C1 segment of cervical spinal cord (tissue), 14 donors: Measurements from ENCODE around the gene RAMACL.

Experiments used
- DNase-seq, 14 donors: peaks; one replicate each; lab custom pipeline; 2025; lab: John Stamatoyannopoulos, UW

Gene RAMACL

GRCh38 chr6:166618251-166618650 is 31.8 kb upstream of the RAMACL start:
- no peak for DNase-seq

GRCh38 chr6:166617359-166617758 is 30.9 kb upstream of the RAMACL start:
- DNase-seq = no peak

GRCh38 chr6:166616261-166617238 is 30.1 kb upstream of the RAMACL start:
- DNase-seq = no peak

- DNase-seq = peak in 2 of 14 donors; percentile 19 to 58
Measured at GRCh38 chr6:166615059-166615770, 28.7 kb upstream of the RAMACL start.

- no peak for DNase-seq
Measured at GRCh38 chr6:166614589-166614988, 28.1 kb upstream of the RAMACL start.

GRCh38 chr6:166614171-166614583 is 27.7 kb upstream of the RAMACL start:
- no peak for DNase-seq

- DNase-seq = no peak
Measured at GRCh38 chr6:166613027-166613426, 26.5 kb upstream of the RAMACL start.

- no peak for DNase-seq
Measured at GRCh38 chr6:166612471-166612881, 26.0 kb upstream of the RAMACL start.

GRCh38 chr6:166611631-166612030 is 25.2 kb upstream of the RAMACL start:
- DNase-seq = no peak

- DNase-seq = no peak
Measured at GRCh38 chr6:166610069-166610468, 23.6 kb upstream of the RAMACL start.

GRCh38 chr6:166608774-166609173 is 22.3 kb upstream of the RAMACL start:
- DNase-seq = no peak

- DNase-seq = no peak
Measured at GRCh38 chr6:166605752-166606151, 19.3 kb upstream of the RAMACL start.

GRCh38 chr6:166604911-166605310 is 18.4 kb upstream of the RAMACL start:
- no peak for DNase-seq

- DNase-seq = no peak
Measured at GRCh38 chr6:166604328-166604727, 17.9 kb upstream of the RAMACL start.

GRCh38 chr6:166603043-166603690 is 16.7 kb upstream of the RAMACL start:
- DNase-seq = no peak

- DNase-seq = peak in 1 of 14 donors; percentile 26
Measured at GRCh38 chr6:166601956-166602355, 15.5 kb upstream of the RAMACL start.

GRCh38 chr6:166600931-166601330 is 14.5 kb upstream of the RAMACL start:
- no peak for DNase-seq

- DNase-seq = no peak
Measured at GRCh38 chr6:166599205-166599604, 12.7 kb upstream of the RAMACL start.

GRCh38 chr6:166598441-166599138 is 12.1 kb upstream of the RAMACL start:
- DNase-seq = peak in 4 of 14 donors; percentile 11 to 31 (median 26)

- DNase-seq = peak in 7 of 14 donors; percentile 26 to 71 (median 39)
Measured at GRCh38 chr6:166597711-166598440, 11.4 kb upstream of the RAMACL start.
